ENCODE data around the gene INPP4B. TPM values are rescaled to one million over a fixed set of nuclear protein-coding genes. Genes with fewer than 3 reads are reported as not detected.

The INPP4B gene
- total and polyA plus RNA-seq, 2 donors from 2014 or later: 2.6 to 18.9 TPM

GRCh38 chr4:142549248-142549647 lies 296.9 kb downstream of the INPP4B start:
- no peak for TF ChIP-seq CTCF (IDR thresholded peaks at IDR 0.05; ENCODE audit: borderline replicate concordance, extremely low read depth, insufficient read depth)
- no peak overlapping the region for H3K4me3 ChIP-seq (ENCODE audit: low read length in 3 of 3)
- no peaks in the 10 kb centered on the region for H3K9me3 ChIP-seq (ENCODE audit: control insufficient read depth in 2 of 3, insufficient read depth in 1 of 3, low read length in 3 of 3)
- H3K4me1 ChIP-seq (ENCODE audit: control insufficient read depth in 2 of 3, insufficient read depth in 2 of 3, low read depth in 1 of 3, low read length in 3 of 3): no peaks in the 10 kb centered on the region
- no peak overlapping the region for H3K9ac ChIP-seq (ENCODE audit: low read length in 3 of 3)
- no peaks in the 10 kb centered on the region for H3K36me3 ChIP-seq (ENCODE audit: control insufficient read depth in 2 of 3, insufficient read depth in 3 of 3, low read length in 3 of 3)
- intact Hi-C loops (cut with DNase I): no loop called here
- FAIRE-seq (no peak), DNase-seq (no peak)
- H3K27ac ChIP-seq (ENCODE audit: low read depth in 2 of 2, low read length in 2 of 2): no peak overlapping the region
- no peaks in the 10 kb centered on the region for H3K27me3 ChIP-seq (ENCODE audit: control insufficient read depth, insufficient read depth, low read length)

- H3K4me3 ChIP-seq (ENCODE audit: low read length in 3 of 3): no peak overlapping the region
- H3K36me3 ChIP-seq (ENCODE audit: control insufficient read depth in 2 of 3, insufficient read depth in 3 of 3, low read length in 3 of 3): no peaks in the 10 kb centered on the region
- no peak overlapping the region for H3K27ac ChIP-seq (ENCODE audit: low read depth in 2 of 2, low read length in 2 of 2)
- no peak overlapping the region for H3K9ac ChIP-seq (ENCODE audit: low read length in 3 of 3)
- DNase-seq (no peak), FAIRE-seq (no peak)
- intact Hi-C loops (cut with DNase I): no loop called here
- TF ChIP-seq CTCF (IDR thresholded peaks at IDR 0.05; ENCODE audit: borderline replicate concordance, extremely low read depth, insufficient read depth): no peak
- no peaks in the 10 kb centered on the region for H3K27me3 ChIP-seq (ENCODE audit: control insufficient read depth, insufficient read depth, low read length)
- no peaks in the 10 kb centered on the region for H3K9me3 ChIP-seq (ENCODE audit: control insufficient read depth in 2 of 3, insufficient read depth in 1 of 3, low read length in 3 of 3)
- H3K4me1 ChIP-seq (ENCODE audit: control insufficient read depth in 2 of 3, insufficient read depth in 2 of 3, low read depth in 1 of 3, low read length in 3 of 3): no peaks in the 10 kb centered on the region
These were observed 297.6 kb downstream of the INPP4B start for GRCh38 chr4:142548491-142548890.

- no peak for TF ChIP-seq CTCF (IDR thresholded peaks at IDR 0.05; ENCODE audit: borderline replicate concordance, extremely low read depth, insufficient read depth)
- Histone ChIP-seq H3K27ac (ENCODE audit: low read depth in 2 of 2, low read length in 2 of 2) (no peak overlapping the region), H3K4me3 (ENCODE audit: low read length in 3 of 3) (no peak overlapping the region), H3K36me3 (ENCODE audit: control insufficient read depth in 2 of 3, insufficient read depth in 3 of 3, low read length in 3 of 3) (no peaks in the 10 kb centered on the region), H3K9ac (ENCODE audit: low read length in 3 of 3) (no peak overlapping the region), H3K9me3 (ENCODE audit: control insufficient read depth in 2 of 3, insufficient read depth in 1 of 3, low read length in 3 of 3) (no peaks in the 10 kb centered on the region), H3K27me3 (ENCODE audit: control insufficient read depth, insufficient read depth, low read length) (no peaks in the 10 kb centered on the region), H3K4me1 (ENCODE audit: control insufficient read depth in 2 of 3, insufficient read depth in 2 of 3, low read depth in 1 of 3, low read length in 3 of 3) (no peaks in the 10 kb centered on the region)
- no peak for FAIRE-seq
- intact Hi-C loops (cut with DNase I): no loop called here
- DNase-seq: peak in 1 of 5 donors; percentile 40
These were observed 298.1 kb downstream of the INPP4B start for GRCh38 chr4:142547974-142548373.

GRCh38 chr4:142544594-142544993 lies 301.5 kb downstream of the INPP4B start:
- no peak for DNase-seq
- H3K9ac ChIP-seq (ENCODE audit: low read length in 3 of 3): no peak overlapping the region
- intact Hi-C loops (cut with DNase I): no loop called here
- FAIRE-seq: no peak
- no peaks in the 10 kb centered on the region for H3K36me3 ChIP-seq (ENCODE audit: control insufficient read depth in 2 of 3, insufficient read depth in 3 of 3, low read length in 3 of 3)
- no peak for TF ChIP-seq CTCF (IDR thresholded peaks at IDR 0.05; ENCODE audit: borderline replicate concordance, extremely low read depth, insufficient read depth)
- no peak overlapping the region for H3K4me3 ChIP-seq (ENCODE audit: low read length in 3 of 3)
- no peaks in the 10 kb centered on the region for H3K27me3 ChIP-seq (ENCODE audit: control insufficient read depth, insufficient read depth, low read length)
- no peaks in the 10 kb centered on the region for H3K4me1 ChIP-seq (ENCODE audit: control insufficient read depth in 2 of 3, insufficient read depth in 2 of 3, low read depth in 1 of 3, low read length in 3 of 3)
- no peak overlapping the region for H3K27ac ChIP-seq (ENCODE audit: low read depth in 2 of 2, low read length in 2 of 2)
- no peaks in the 10 kb centered on the region for H3K9me3 ChIP-seq (ENCODE audit: control insufficient read depth in 2 of 3, insufficient read depth in 1 of 3, low read length in 3 of 3)
